RPMI7951 (cell line): ENCODE measurements around the gene PCGF3. TPM values are rescaled to one million over a fixed set of nuclear protein-coding genes. Genes with fewer than 3 reads are reported as not detected.
"Not testable (repeated sequence)": the region's sequence is repeated elsewhere in the genome, so short reads cannot be mapped to it uniquely, and the experiment has no call there.

Source experiments
- DNase-seq: peaks from one replicate; pipeline ENCODE4 v3.0.0-alpha.2; 2012; ENCODE audit warnings: low read depth
- total RNA-seq: library from RNA; depleted of rRNA; stranded (reverse); fragments of >200 nt; shearing (Covaris generic); gene quantifications from 2 replicates; pipeline ENCODE4 v1.2.3, GENCODE V29; 2014

Gene PCGF3
- total RNA-seq, 1 experiment from 2014 or later: 18.7 TPM

- no peak for DNase-seq
Observed at GRCh38 chr4:722851-723360, 17.3 kb downstream of the PCGF3 start.

GRCh38 chr4:723751-724530 is 18.3 kb downstream of the PCGF3 start:
- DNase-seq: no peak

- DNase-seq: no peak
Observed at GRCh38 chr4:725391-726234, 20.0 kb downstream of the PCGF3 start.

- DNase-seq: no peak
Observed at GRCh38 chr4:726235-726787, 20.7 kb downstream of the PCGF3 start.

- DNase-seq: no peak
Observed at GRCh38 chr4:726838-727237, 21.2 kb downstream of the PCGF3 start.

GRCh38 chr4:727576-727975 is 21.9 kb downstream of the PCGF3 start:
- DNase-seq: no peak

GRCh38 chr4:729336-730315 is 24.0 kb downstream of the PCGF3 start:
- DNase-seq: no peak

- no peak for DNase-seq
Observed at GRCh38 chr4:730511-730910, 24.9 kb downstream of the PCGF3 start.

GRCh38 chr4:730946-731904 is 25.6 kb downstream of the PCGF3 start:
- DNase-seq: not testable (repeated sequence)

- DNase-seq: not testable (repeated sequence)
Observed at GRCh38 chr4:731954-732353, 26.3 kb downstream of the PCGF3 start.

- no peak for DNase-seq
Observed at GRCh38 chr4:732486-732885, 26.9 kb downstream of the PCGF3 start.

GRCh38 chr4:732911-733630 is 27.4 kb downstream of the PCGF3 start:
- DNase-seq: no peak

GRCh38 chr4:733631-733980 is 28.0 kb downstream of the PCGF3 start:
- no peak for DNase-seq

- DNase-seq: no peak
Observed at GRCh38 chr4:734075-734474, 28.4 kb downstream of the PCGF3 start.

GRCh38 chr4:734951-735350 is 29.3 kb downstream of the PCGF3 start:
- DNase-seq: no peak

- DNase-seq: no peak
Observed at GRCh38 chr4:735583-735982, 30.0 kb downstream of the PCGF3 start.

GRCh38 chr4:736561-736960 is 30.9 kb downstream of the PCGF3 start:
- not testable (repeated sequence) for DNase-seq

GRCh38 chr4:738781-739280 is 33.2 kb downstream of the PCGF3 start:
- DNase-seq: no peak

- no peak for DNase-seq
Observed at GRCh38 chr4:739569-739968, 33.9 kb downstream of the PCGF3 start.
